ENCODE data around the gene SBNO2. TPM values are rescaled to one million over a fixed set of nuclear protein-coding genes. Genes with fewer than 3 reads are reported as not detected.

SBNO2 gene
- total RNA-seq, 4 donors from 2014 or later: 13.4 to 51.2 (median 19.1) TPM

GRCh38 chr19:1150333-1151036 lies 23.6 kb downstream of the SBNO2 start:
- TF ChIP-seq CTCF (IDR thresholded peaks at IDR 0.05; ENCODE audit: low read depth): no peak

GRCh38 chr19:1149259-1150045 lies 24.6 kb downstream of the SBNO2 start:
- TF ChIP-seq CTCF (IDR thresholded peaks at IDR 0.05; ENCODE audit: low read depth): no peak

- no peak for TF ChIP-seq CTCF (IDR thresholded peaks at IDR 0.05; ENCODE audit: low read depth)
Measured at GRCh38 chr19:1147934-1148549, 26.0 kb downstream of the SBNO2 start.

- TF ChIP-seq CTCF (IDR thresholded peaks at IDR 0.05; ENCODE audit: low read depth): no peak
Measured at GRCh38 chr19:1146858-1147780, 26.9 kb downstream of the SBNO2 start.

GRCh38 chr19:1146412-1146699 lies 27.7 kb downstream of the SBNO2 start:
- no peak for TF ChIP-seq CTCF (IDR thresholded peaks at IDR 0.05; ENCODE audit: low read depth)

- no peak for TF ChIP-seq CTCF (IDR thresholded peaks at IDR 0.05; ENCODE audit: low read depth)
Measured at GRCh38 chr19:1145635-1146411, 28.2 kb downstream of the SBNO2 start.

Measured in subcutaneous adipose tissue (tissue), 4 donors.